HS-27A (cell line): ENCODE results near the gene ZDHHC6.
"Not testable (repeated sequence)": the region's sequence is repeated elsewhere in the genome, so short reads cannot be mapped to it uniquely, and the experiment has no call there.

Experiments used
- DNase-seq: peaks from one replicate; pipeline ENCODE4 v3.0.0-alpha.2; 2012; ENCODE audit warnings: low read depth, missing footprints

Gene ZDHHC6

GRCh38 chr10:112442063-112442462 lies 4.7 kb downstream of the ZDHHC6 start:
- DNase-seq, result no peak

GRCh38 chr10:112441520-112441919 lies 5.2 kb downstream of the ZDHHC6 start:
- DNase-seq, result no peak

GRCh38 chr10:112438356-112438755 lies 8.4 kb downstream of the ZDHHC6 start:
- no peak for DNase-seq

GRCh38 chr10:112434988-112435619 lies 11.6 kb downstream of the ZDHHC6 start:
- DNase-seq, result no peak

GRCh38 chr10:112433136-112433535 lies 13.6 kb downstream of the ZDHHC6 start:
- DNase-seq, result no peak

- no peak for DNase-seq
Measured at GRCh38 chr10:112429654-112430230, 17.0 kb downstream of the ZDHHC6 start.

GRCh38 chr10:112429147-112429546 lies 17.6 kb downstream of the ZDHHC6 start:
- no peak for DNase-seq

- DNase-seq, result no peak
Measured at GRCh38 chr10:112426111-112426510, 20.6 kb downstream of the ZDHHC6 start.

GRCh38 chr10:112424651-112425050 lies 22.1 kb downstream of the ZDHHC6 start:
- no peak for DNase-seq

GRCh38 chr10:112421731-112422130 lies 25.0 kb downstream of the ZDHHC6 start:
- no peak for DNase-seq

- no peak for DNase-seq
Measured at GRCh38 chr10:112412696-112413095, 34.0 kb downstream of the ZDHHC6 start.

GRCh38 chr10:112409755-112410154 lies 37.0 kb downstream of the ZDHHC6 start:
- DNase-seq, result no peak

GRCh38 chr10:112409299-112409698 lies 37.4 kb downstream of the ZDHHC6 start:
- no peak for DNase-seq

GRCh38 chr10:112407696-112408095 lies 39.0 kb downstream of the ZDHHC6 start:
- no peak for DNase-seq

- not testable (repeated sequence) for DNase-seq
Measured at GRCh38 chr10:112406806-112407205, 39.9 kb downstream of the ZDHHC6 start.

- no peak for DNase-seq
Measured at GRCh38 chr10:112404617-112405016, 42.1 kb downstream of the ZDHHC6 start.

- DNase-seq, result no peak
Measured at GRCh38 chr10:112402917-112403316, 43.8 kb downstream of the ZDHHC6 start.

- no peak for DNase-seq
Measured at GRCh38 chr10:112397592-112397991, 49.1 kb downstream of the ZDHHC6 start.

GRCh38 chr10:112395809-112396530 lies 50.7 kb downstream of the ZDHHC6 start:
- no peak for DNase-seq

- DNase-seq, result no peak
Measured at GRCh38 chr10:112394475-112394875, 52.2 kb downstream of the ZDHHC6 start.

GRCh38 chr10:112393827-112394226 lies 52.9 kb downstream of the ZDHHC6 start:
- no peak for DNase-seq

- DNase-seq, result no peak
Measured at GRCh38 chr10:112393341-112393740, 53.4 kb downstream of the ZDHHC6 start.

- DNase-seq, result no peak
Measured at GRCh38 chr10:112390125-112390703, 56.5 kb downstream of the ZDHHC6 start.
